Ishikawa (cell line): ENCODE measurements around the gene GAB2.

Experiments used
- CEBPB ChIP-seq: IDR thresholded peaks from 2 replicates; pipeline ENCODE4 v1.6.1; 2012
- CREB1 ChIP-seq: IDR thresholded peaks from 2 replicates; pipeline ENCODE4 v1.6.1; 2012; ENCODE audit warnings: low read depth
- EGR1 ChIP-seq: IDR thresholded peaks from 2 replicates; pipeline ENCODE4 v1.6.1; 2012
- EP300 ChIP-seq: IDR thresholded peaks from 2 replicates; pipeline ENCODE4 v1.6.1; 2012; ENCODE audit warnings: borderline replicate concordance
- FOXM1 ChIP-seq: IDR thresholded peaks from 2 replicates; pipeline ENCODE4 v1.6.1; 2012; ENCODE audit warnings: low read depth, borderline replicate concordance
- NFIC ChIP-seq: IDR thresholded peaks from 2 replicates; pipeline ENCODE4 v1.6.1; 2012
- RAD21 ChIP-seq: IDR thresholded peaks from 2 replicates; pipeline ENCODE4 v1.6.1; 2012; ENCODE audit warnings: low read depth
- REST ChIP-seq: IDR thresholded peaks from 2 replicates; pipeline ENCODE4 v1.6.1; 2012; ENCODE audit warnings: low read depth, mild to moderate bottlenecking
- TAF1 ChIP-seq: IDR thresholded peaks from 2 replicates; pipeline ENCODE4 v1.6.1; 2012; ENCODE audit warnings: low read depth, mild to moderate bottlenecking
- TCF12 ChIP-seq: IDR thresholded peaks from 2 replicates; pipeline ENCODE4 v1.6.1; 2012; ENCODE audit warnings: low read depth
- TEAD4 ChIP-seq: IDR thresholded peaks from 2 replicates; pipeline ENCODE4 v1.6.1; 2012
- YY1 ChIP-seq: IDR thresholded peaks from 2 replicates; pipeline ENCODE4 v1.6.1; 2012; ENCODE audit warnings: low read depth
- ZBTB7A ChIP-seq: IDR thresholded peaks from 2 replicates; pipeline ENCODE4 v1.6.1; 2012; ENCODE audit warnings: low read depth
- TF ChIP-seq, protein P1 (sequence below): IDR thresholded peaks from 2 replicates; pipeline ENCODE4 v1.6.1; 2012
- TF ChIP-seq, protein P2 (sequence below): IDR thresholded peaks from 2 replicates; pipeline ENCODE4 v1.6.1; 2012

The GAB2 gene

GRCh38 chr11:78310500-78310909 is 107.1 kb downstream of the GAB2 start:
- TF ChIP-seq CREB1 (no peak), TCF12 (no peak), FOXM1 (no peak), YY1 (no peak), REST (no peak), NFIC (no peak)

GRCh38 chr11:78304201-78304600 is 113.4 kb downstream of the GAB2 start:
- TF ChIP-seq TAF1 (no peak), YY1 (no peak), EGR1 (no peak), ZBTB7A (no peak), FOXM1 (no peak), TEAD4 (no peak), CEBPB (no peak), RAD21 (no peak)
- TF ChIP-seq, protein P1, sequence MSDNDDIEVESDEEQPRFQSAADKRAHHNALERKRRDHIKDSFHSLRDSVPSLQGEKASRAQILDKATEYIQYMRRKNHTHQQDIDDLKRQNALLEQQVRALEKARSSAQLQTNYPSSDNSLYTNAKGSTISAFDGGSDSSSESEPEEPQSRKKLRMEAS: no peak

- TF ChIP-seq YY1 (no peak), RAD21 (no peak), CREB1 (no peak), EP300 (no peak), TAF1 (no peak), FOXM1 (no peak), REST (no peak), EGR1 (no peak), TCF12 (no peak)
- TF ChIP-seq, protein P2, sequence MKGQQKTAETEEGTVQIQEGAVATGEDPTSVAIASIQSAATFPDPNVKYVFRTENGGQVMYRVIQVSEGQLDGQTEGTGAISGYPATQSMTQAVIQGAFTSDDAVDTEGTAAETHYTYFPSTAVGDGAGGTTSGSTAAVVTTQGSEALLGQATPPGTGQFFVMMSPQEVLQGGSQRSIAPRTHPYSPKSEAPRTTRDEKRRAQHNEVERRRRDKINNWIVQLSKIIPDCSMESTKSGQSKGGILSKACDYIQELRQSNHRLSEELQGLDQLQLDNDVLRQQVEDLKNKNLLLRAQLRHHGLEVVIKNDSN: no peak
- TF ChIP-seq, protein P1: no peak
These were observed 117.3 kb downstream of the GAB2 start for GRCh38 chr11:78300108-78300839.

DNA sequence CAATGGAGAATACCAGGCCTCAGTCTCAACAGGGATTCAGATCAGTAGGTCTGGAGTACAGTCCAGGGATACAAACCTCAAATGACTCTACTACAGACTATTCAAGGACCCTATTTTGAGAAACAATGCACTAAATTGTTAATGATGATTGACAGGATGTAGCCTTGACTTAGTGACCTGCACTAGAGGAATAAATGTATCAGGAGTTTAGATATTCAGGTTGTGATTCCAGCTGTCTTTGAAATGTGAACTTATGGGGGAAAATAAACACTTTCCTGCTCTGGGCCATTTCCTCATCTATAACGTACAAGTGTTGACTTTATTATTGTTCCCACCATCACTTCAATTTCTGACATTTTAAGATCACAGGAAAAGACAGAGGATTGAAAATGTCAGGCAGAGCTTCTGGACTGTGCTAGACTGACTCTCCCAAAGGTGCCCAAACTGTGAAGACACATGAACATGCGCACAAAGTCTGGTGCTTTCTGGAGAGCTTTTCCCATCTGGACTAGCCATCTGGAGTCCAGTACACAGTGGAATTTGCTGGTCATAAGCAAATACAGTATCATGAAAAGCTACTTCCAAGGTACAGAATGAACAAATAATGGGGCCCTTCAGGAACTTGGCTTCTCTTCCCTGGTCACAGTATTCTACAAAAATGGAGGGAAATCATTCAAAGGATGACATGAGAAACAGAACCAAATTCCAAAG is 118.5 kb downstream of the GAB2 start:
- no peak for TF ChIP-seq RAD21
- TF ChIP-seq EP300: no peak
- no peak for TF ChIP-seq EGR1
- no peak for TF ChIP-seq TAF1
- no peak for TF ChIP-seq ZBTB7A
- TF ChIP-seq NFIC: no peak

DNA sequence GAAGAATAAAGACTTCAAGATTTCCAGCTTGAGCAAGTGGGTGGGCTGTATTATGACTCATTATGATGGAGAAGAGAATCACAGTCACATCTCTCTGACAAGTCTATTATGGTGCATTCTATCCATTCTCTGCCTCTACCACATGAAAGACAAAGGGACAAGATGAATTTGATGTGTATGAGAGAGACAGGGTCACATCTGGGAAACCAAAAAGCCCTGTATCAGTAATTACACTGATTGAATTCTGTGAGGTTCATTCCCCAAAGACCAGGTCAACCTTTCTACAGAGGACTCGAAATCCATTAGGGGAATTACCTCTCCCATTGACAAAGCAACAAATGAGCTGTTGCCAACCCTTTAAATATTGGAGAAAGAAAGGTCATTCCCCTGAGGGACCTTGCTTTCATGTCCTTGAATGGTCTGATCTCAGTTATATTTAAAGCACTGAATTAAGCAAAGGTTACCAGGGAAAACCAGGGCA is 119.3 kb downstream of the GAB2 start:
- TF ChIP-seq NFIC (no peak), EGR1 (no peak)

DNA sequence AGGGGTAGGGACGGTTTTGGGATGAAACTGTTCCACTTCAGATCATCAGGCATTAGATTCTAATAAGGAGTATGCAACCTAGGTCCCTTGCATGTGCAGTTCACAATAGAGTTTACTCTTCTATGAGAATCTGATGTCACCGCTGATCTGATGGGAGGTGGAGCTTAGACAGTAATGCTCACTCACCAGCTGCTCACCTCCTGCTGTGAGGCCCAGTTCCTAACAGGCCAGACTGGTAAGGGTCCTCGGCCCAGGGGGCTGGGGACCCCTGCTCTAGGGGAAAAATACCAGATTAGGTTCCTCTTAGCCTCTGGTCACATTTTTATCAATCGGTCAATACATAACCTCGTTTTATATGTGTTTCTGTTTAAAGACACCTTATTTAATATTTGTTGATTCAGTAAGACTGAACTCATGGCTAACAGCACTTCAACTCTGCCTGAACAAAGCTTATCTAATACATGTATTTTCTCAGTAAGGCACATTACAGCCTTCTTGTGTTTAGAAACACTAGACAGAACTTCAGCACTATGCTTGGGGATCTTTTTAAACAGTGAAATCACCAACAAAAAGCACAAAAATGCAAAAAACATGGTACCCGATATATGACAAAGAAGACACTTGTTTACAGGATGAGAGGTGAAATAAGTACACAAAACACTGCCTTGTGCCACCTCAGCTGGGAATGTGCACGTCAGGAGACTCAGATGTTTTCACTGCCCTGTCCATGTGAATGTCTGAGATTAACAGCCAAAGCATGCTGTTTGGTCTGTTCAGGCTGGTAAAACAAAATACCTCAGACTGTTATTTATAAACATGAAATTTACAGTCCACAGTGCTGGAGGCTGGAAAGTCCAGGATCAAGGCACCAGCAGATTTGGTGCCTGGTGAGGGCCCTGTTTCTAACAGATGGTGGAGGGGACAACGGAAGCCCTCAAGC is 121.4 kb downstream of the GAB2 start:
- TF ChIP-seq TEAD4 (no peak), YY1 (no peak), REST (no peak), NFIC (no peak), RAD21 (no peak), EGR1 (no peak), CEBPB (no peak), CREB1 (no peak), TCF12 (no peak), FOXM1 (no peak), TAF1 (no peak), EP300 (no peak)
- TF ChIP-seq, protein P2: no peak
